ENCODE results near the gene PANK4.

DNA sequence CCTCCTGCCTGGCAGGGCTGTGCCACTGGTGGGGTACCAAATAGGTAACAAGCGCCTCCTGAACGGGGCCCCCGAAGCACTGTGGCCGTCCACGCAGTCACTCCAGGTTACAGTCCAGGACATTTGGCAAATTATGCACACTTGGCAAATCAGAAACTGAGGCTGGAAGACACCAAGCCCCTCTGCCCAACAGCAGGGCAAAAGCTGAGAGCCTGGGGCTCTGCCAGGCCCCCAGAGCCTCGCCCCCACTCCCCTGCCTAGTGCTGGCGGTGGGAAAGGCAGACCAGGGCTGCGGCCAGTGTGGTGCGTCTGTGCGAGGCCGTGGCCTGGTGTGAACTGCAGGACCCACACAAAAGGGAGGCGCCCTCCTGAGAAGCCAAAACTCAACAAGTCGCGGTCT is 9.4 kb downstream of the PANK4 start:
- no peak for TF ChIP-seq CTBP1 (IDR thresholded peaks at IDR 0.05; ENCODE audit: borderline replicate concordance)
- TF ChIP-seq ZNF184 (CRISPR knock-in tag; IDR thresholded peaks at IDR 0.05) = no peak
- TF ChIP-seq CEBPB (tag; IDR thresholded peaks at IDR 0.05) = no peak
- no peak for TF ChIP-seq SRSF1 (IDR thresholded peaks at IDR 0.05; ENCODE audit: low read depth, low read length)
- no peak for TF ChIP-seq TCF7L2 (IDR thresholded peaks at IDR 0.05; ENCODE audit: low read depth, low read length)
- TF ChIP-seq, protein P1, sequence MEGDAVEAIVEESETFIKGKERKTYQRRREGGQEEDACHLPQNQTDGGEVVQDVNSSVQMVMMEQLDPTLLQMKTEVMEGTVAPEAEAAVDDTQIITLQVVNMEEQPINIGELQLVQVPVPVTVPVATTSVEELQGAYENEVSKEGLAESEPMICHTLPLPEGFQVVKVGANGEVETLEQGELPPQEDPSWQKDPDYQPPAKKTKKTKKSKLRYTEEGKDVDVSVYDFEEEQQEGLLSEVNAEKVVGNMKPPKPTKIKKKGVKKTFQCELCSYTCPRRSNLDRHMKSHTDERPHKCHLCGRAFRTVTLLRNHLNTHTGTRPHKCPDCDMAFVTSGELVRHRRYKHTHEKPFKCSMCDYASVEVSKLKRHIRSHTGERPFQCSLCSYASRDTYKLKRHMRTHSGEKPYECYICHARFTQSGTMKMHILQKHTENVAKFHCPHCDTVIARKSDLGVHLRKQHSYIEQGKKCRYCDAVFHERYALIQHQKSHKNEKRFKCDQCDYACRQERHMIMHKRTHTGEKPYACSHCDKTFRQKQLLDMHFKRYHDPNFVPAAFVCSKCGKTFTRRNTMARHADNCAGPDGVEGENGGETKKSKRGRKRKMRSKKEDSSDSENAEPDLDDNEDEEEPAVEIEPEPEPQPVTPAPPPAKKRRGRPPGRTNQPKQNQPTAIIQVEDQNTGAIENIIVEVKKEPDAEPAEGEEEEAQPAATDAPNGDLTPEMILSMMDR (IDR thresholded peaks at IDR 0.05 in 2 of 3, conservative IDR thresholded peaks at IDR 0.05 in 1 of 3; ENCODE audit: insufficient read depth in 2 of 3, low read depth in 1 of 3, low read length in 3 of 3) = no peak
